ENCODE data around the gene NTSR1. TPM values are rescaled to one million over a fixed set of nuclear protein-coding genes. Genes with fewer than 3 reads are reported as not detected.

Gene NTSR1
- total and polyA plus RNA-seq, 11 donors, result 0.01 to 0.32 (median 0.07) TPM; not detected in 7

DNA sequence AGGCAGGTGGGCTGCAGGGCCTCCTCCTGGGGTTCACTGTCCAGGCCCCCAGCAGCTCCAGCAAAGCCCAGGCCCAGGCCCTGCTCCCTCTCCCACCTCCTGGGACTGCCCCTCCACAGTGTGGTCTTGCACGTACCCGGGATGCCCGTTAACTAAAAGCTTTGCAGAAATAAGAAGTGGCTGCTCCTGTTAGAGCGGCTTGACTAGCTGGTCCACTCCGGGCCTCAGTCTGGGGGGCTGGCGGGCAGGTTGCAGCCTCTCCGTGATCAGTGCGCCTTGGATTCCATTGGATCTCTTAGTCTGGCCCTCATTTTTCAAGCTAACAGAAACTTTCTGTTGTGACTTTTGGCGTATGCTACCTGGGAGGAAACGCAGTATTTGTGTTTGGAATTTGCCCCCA is 39.4 kb upstream of the NTSR1 start:
- WGBS, 4 donors, result 85 to 97% (median 94%) methylated on average over 4 to 10 of the region's 10 CpGs
- TF ChIP-seq POLR2A (IDR thresholded peaks at IDR 0.05), result no peak
- TF ChIP-seq, protein P1, sequence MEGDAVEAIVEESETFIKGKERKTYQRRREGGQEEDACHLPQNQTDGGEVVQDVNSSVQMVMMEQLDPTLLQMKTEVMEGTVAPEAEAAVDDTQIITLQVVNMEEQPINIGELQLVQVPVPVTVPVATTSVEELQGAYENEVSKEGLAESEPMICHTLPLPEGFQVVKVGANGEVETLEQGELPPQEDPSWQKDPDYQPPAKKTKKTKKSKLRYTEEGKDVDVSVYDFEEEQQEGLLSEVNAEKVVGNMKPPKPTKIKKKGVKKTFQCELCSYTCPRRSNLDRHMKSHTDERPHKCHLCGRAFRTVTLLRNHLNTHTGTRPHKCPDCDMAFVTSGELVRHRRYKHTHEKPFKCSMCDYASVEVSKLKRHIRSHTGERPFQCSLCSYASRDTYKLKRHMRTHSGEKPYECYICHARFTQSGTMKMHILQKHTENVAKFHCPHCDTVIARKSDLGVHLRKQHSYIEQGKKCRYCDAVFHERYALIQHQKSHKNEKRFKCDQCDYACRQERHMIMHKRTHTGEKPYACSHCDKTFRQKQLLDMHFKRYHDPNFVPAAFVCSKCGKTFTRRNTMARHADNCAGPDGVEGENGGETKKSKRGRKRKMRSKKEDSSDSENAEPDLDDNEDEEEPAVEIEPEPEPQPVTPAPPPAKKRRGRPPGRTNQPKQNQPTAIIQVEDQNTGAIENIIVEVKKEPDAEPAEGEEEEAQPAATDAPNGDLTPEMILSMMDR (IDR thresholded peaks at IDR 0.05), result no peak
- intact Hi-C loops (cut with DNase I), result loop anchor here in 9 of 10 donors (1.0 to 10.0 kb wide), 7 partner anchors 122 to 326 kb away; no protein-coding TSS in a partner anchor
- Histone ChIP-seq H3K27me3 (peaks cover 0 to 6% (median 0%) of the 10 kb centered on the region in 9 donors), H3K4me3 (no peak overlapping the region), H3K27ac (no peak overlapping the region), H3K36me3 (peaks cover 0 to 11% (median 0%) of the 10 kb centered on the region in 9 donors), H3K9me3 (no peaks in the 10 kb centered on the region), H3K4me1 (peaks cover 0 to 27% (median 12%) of the 10 kb centered on the region in 12 donors)
- DNase-seq (peak in 1 of 5 donors; percentile 18), ATAC-seq (no peak)

DNA sequence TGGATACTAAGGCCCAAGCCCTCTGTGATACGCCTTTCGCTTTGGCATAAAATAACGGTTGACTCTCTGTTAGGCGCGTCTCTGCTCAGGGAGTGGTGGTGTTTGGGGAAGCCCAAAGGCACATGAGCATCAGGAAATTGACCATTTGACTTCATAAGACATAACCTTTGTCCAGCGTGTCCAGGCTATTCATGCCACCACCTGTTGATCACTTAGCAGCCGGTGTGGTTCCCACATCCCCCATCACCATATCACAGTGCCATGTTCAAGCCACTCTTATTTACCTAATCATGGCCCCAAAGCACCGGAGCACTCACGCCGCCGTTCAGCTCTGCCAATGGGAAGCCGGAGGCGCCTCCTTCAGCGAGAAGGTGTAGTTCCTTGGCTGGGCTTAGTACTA is 38.5 kb upstream of the NTSR1 start:
- Histone ChIP-seq H3K9me3 (no peaks in the 10 kb centered on the region), H3K27ac (no peak overlapping the region), H3K4me1 (peaks cover 0 to 26% (median 11%) of the 10 kb centered on the region in 12 donors), H3K4me3 (no peak overlapping the region), H3K27me3 (peaks cover 0 to 14% (median 0%) of the 10 kb centered on the region in 9 donors), H3K36me3 (peaks cover 0 to 11% (median 0%) of the 10 kb centered on the region in 9 donors)
- WGBS, 4 donors, result 93 to 96% (median 94%) methylated on average over 14 of the region's 14 CpGs
- TF ChIP-seq POLR2A (IDR thresholded peaks at IDR 0.05), result no peak
- TF ChIP-seq, protein P1 (IDR thresholded peaks at IDR 0.05), result no peak
- no peak for ATAC-seq
- DNase-seq, result no peak
- intact Hi-C loops (cut with DNase I), result loop anchor here in 3 of 10 donors (5.0 to 10.0 kb wide), 2 partner anchors 137 to 335 kb away; partner anchors contain the start of gene BHLHE23 (in 2 of the 3)

DNA sequence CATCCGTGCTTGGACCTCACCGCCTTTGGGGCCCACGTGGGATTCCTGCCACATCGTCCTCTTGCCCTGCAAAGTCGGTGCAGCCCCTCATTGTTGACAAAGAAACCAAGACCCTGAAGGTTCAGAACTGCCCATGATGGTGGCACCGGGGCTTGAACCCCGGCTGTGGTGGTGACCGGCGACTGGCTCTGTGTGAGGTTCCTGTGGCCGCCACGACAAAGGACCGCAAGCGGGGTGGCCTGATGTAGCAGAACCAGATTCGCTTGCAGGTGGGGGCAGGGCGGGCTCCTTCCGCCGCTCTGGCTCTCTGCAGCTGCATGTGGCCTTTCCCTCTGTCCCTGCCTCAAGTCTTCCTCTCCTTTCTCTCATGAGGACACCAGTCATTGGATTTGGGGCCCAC is 37.6 kb upstream of the NTSR1 start:
- TF ChIP-seq POLR2A (IDR thresholded peaks at IDR 0.05), result no peak
- TF ChIP-seq, protein P1 (IDR thresholded peaks at IDR 0.05), result no peak
- Histone ChIP-seq H3K27me3 (peaks cover 0 to 17% (median 0%) of the 10 kb centered on the region in 9 donors), H3K36me3 (peaks cover 0 to 11% (median 0%) of the 10 kb centered on the region in 9 donors), H3K9me3 (no peaks in the 10 kb centered on the region), H3K4me1 (peaks cover 0 to 24% (median 11%) of the 10 kb centered on the region in 12 donors), H3K4me3 (no peak overlapping the region), H3K27ac (no peak overlapping the region)
- ATAC-seq (no peak), DNase-seq (no peak)
- 94 to 98% (median 95%) methylated on average over 13 to 17 of the region's 17 CpGs for WGBS, 4 donors
- intact Hi-C loops (cut with DNase I), result loop anchor here in 3 of 10 donors (5.0 to 10.0 kb wide), 2 partner anchors 136 to 334 kb away; partner anchors contain the start of gene BHLHE23 (in 2 of the 3)

DNA sequence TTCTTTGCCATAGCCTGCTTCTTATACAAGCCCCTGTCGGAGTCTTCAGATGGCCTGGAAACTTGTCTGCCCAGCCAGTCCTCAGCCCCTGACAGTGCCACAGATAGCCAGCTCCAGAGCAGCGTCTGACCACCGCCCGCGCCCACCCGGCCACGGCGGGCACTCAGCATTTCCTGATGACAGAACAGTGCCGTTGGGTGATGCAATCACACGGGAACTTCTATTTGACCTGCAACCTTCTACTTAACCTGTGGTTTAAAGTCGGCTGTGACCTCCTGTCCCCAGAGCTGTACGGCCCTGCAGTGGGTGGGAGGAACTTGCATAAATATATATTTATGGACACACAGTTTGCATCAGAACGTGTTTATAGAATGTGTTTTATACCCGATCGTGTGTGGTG is 36.9 kb upstream of the NTSR1 start:
- ATAC-seq, result no peak
- Histone ChIP-seq H3K4me1 (peaks cover 0 to 17% (median 7%) of the 10 kb centered on the region in 12 donors), H3K27me3 (peaks cover 0 to 17% (median 0%) of the 10 kb centered on the region in 9 donors), H3K9me3 (no peaks in the 10 kb centered on the region), H3K27ac (no peak overlapping the region), H3K36me3 (peaks cover 0 to 11% (median 0%) of the 10 kb centered on the region in 9 donors), H3K4me3 (no peak overlapping the region)
- WGBS, 4 donors, result 85 to 90% (median 89%) methylated on average over 15 of the region's 15 CpGs
- no peak for TF ChIP-seq POLR2A (IDR thresholded peaks at IDR 0.05)
- TF ChIP-seq, protein P1 (IDR thresholded peaks at IDR 0.05), result no peak
- intact Hi-C loops (cut with DNase I), result loop anchor here in 3 of 10 donors (5.0 to 10.0 kb wide), 2 partner anchors 136 to 333 kb away; partner anchors contain the start of gene BHLHE23 (in 2 of the 3)
- DNase-seq, result no peak

Measured in heart left ventricle (tissue), 16 donors.